ENCODE results near the gene TMCC2.

GRCh38 chr1:205296154-205296553, 68.4 kb downstream of the TMCC2 start:
- TF ChIP-seq, protein P1, sequence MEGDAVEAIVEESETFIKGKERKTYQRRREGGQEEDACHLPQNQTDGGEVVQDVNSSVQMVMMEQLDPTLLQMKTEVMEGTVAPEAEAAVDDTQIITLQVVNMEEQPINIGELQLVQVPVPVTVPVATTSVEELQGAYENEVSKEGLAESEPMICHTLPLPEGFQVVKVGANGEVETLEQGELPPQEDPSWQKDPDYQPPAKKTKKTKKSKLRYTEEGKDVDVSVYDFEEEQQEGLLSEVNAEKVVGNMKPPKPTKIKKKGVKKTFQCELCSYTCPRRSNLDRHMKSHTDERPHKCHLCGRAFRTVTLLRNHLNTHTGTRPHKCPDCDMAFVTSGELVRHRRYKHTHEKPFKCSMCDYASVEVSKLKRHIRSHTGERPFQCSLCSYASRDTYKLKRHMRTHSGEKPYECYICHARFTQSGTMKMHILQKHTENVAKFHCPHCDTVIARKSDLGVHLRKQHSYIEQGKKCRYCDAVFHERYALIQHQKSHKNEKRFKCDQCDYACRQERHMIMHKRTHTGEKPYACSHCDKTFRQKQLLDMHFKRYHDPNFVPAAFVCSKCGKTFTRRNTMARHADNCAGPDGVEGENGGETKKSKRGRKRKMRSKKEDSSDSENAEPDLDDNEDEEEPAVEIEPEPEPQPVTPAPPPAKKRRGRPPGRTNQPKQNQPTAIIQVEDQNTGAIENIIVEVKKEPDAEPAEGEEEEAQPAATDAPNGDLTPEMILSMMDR (IDR thresholded peaks at IDR 0.05) = no peak
- no peak for TF ChIP-seq POLR2A (IDR thresholded peaks at IDR 0.05)

Measured in Peyer's patch (tissue), 4 donors.